Pons (tissue), 1 donor: ENCODE data around the gene ITPR1.

Experiments used
- DNase-seq: peaks from one replicate; pipeline ENCODE4 v3.0.0-alpha.2; 2016; ENCODE audit warnings: low spot score

The ITPR1 gene

DNA sequence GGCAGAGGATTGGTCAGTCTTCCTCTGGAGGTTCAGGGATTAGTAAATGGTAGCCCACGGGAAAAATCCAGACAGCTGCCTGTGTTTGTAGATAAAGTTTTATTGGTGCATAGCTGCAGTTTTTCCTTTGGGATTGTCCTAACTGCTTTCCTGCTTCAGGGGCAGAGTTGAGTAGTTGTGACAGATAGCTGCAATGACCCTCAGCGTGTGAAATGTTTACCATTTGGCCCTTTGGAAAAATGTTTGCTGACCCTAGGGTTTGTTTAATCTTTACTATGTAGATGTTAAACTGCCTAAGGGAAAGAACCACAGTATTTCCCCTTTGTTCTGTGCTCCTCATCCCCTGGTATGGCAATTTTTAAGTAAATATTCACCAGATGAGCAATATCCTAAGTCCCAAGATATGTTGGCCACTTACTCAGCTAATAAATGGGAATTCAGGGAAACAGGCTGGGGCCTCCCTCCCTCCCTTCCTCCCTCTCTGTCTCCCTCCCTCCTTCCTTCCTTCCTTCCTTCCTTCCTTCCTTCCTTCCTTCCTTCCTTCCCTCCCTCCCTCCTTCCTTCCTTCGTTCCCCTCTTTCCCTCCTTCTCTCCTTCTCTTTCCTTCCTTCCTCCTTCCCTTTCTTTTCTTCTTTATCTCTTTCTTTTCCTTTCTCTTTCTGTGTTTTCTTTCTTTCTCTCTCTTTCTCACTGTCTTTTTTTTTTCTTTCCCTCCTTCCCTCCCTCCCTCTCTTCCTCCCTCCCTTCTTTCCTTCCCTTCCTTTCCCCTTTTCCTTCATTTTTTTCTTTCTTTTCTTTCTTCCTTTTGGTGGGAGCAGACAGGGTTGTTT lies 251.5 kb downstream of the ITPR1 start:
- no peak for DNase-seq

GRCh38 chr3:4745235-4745610 lies 252.1 kb downstream of the ITPR1 start:
- DNase-seq: no peak

GRCh38 chr3:4746241-4746958 lies 253.3 kb downstream of the ITPR1 start:
- DNase-seq: no peak

GRCh38 chr3:4748127-4748526 lies 255.0 kb downstream of the ITPR1 start:
- no peak for DNase-seq

GRCh38 chr3:4748701-4749378 lies 255.7 kb downstream of the ITPR1 start:
- no peak for DNase-seq

DNA sequence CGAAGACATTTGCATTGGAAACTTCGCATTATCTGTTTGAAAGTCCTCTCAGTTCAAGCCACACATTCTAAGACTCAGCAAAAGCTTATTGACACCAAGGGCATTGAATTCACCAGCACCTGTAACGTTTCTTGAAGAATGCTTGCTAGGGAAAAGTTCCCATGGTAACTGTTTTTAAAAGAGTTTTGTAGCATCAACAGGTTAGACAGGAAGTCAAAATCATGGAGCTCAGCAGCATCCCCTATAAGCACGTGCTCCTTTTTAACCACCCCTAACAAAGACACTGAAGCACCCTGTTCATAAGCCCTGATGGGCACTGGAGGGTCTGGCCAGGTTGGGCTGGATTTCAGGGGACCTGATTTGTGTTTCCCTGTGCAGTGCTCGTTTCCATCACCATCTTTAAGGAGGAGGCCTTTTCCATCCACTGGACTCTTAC lies 256.4 kb downstream of the ITPR1 start:
- no peak for DNase-seq

GRCh38 chr3:4750306-4750968 lies 257.3 kb downstream of the ITPR1 start:
- peak; percentile 35 for DNase-seq

DNA sequence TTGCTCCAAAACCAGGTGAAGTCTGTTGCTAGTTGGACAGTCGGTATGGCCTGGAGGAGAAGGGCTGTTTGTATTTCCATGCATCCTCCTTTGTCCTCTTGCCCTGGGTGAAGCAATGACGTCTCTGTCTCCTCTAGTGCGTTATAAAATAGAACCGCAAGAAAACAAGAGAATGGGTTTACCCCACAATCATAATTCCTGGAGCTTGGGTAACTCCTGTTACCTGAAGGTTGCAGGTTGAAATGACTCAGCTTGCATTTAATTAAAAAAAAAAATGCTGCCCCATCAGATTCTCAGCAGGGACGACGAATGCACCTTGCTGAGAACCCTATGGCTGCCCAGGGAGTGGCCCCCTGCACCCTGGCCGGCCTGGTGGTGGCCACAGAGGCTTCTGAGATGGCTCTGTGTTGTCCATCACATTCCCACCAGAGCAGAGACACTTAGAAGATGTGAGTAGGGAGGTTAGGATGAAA lies 257.9 kb downstream of the ITPR1 start:
- no peak for DNase-seq

DNA sequence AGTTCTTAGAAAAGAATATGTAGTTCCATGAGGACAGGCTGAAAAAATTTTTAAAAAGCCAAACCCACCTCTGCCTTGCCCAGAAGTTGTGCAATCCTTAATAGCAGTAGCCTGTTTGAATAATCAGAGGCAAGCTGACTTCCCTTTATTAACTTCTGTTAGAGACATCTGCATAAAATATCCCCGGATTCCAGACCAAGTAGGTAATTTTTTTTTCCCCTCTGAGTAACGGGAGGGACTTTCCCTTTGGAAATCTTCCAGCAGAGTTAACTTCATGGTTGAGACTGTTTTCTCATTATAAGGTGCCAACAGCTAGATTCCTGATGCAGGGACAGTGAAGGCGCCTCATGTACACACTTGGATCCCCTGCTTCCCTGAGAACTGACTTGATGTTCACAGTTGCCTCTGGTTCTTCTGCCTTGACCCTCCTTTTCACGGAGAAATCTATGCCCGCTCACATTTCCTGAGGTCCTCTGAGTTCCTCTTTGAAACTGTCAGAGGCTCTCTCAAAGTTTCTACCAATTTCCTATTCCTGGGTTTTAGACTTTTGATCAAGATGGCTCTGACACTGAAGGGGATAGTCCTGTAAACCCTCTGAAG lies 258.5 kb downstream of the ITPR1 start:
- DNase-seq: peak; percentile 51

DNA sequence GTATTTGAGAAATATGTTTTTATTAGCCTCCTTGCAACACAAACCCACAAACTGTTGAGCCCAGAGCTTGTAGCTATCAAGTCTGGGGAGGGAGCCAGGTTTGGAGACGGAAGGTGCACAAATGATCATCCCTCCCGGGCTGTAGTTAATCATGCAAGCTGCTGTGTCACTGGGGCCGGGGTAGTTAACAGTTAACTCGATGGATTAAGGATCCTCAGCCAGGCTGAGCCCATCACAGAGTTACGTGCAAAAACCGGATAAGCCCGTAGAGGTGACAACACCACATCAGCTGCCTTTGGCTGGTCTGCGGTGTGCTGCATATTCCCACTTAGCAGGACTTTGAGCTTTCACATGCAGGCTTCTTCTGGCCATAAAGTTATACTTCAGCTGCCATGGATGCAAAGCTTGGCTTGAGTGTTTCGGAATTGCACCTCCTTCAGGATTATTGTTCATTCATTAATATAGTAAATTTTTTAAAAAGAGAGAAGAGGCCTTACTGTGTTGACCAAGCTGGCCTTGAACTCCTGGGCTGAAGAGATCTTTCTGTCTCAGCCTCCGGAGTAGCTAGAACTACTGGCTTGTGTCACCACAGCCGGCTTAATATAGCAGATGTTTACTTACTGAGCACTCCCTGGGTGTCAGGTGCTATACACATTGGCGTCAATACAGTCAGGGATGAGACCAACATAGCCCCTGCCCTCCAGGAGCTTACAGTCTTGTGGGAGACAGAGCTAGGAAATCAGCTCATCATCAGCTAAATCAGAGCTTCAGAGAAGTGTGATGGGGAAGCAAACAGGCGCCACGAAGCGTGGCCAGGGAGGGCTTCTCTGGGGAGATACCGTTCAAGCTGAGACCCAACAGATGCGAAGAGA lies 259.3 kb downstream of the ITPR1 start:
- no peak for DNase-seq

GRCh38 chr3:4753073-4753691 lies 260.0 kb downstream of the ITPR1 start:
- no peak for DNase-seq

DNA sequence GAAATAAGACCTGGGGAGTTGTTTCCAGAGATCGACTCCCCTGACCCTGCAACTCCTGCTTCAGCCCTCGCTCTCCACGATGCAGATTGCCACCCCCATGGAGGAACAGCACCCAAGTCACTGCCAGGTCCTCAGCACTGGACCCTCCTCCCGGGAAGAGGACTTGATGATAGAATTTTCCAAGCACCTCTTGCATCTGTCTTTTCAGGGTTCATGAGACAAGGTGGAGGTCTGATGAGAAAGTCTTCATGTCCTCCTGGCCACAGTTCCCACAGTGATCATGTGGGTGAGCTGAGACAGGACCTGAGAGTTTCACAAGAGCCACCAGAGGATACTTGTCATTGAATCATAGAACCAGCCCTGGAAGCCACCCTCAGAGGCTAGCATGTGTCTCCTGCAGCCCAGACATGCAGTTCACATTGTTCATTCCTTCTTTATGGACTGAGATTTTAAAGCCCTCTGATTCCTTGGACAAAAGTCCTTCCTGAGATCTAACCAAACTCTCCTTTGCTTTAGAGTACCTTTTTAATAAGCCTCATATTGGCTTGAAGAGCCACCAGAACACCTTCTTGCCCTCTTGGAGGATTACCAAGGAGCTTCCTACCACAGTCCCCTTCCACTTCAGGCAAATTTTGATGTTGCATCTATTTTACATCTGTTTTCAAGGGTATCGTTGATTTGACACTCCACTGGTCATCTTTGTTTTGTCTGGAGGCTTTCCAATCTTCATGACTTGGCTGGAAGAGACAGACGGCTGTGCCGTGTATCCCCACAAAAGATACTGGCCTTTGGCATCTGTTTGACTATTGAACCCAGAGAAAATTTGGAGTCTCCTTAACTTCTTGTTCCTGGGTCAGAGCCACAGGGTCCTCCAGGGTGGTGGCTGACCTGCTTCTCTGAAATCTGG lies 261.3 kb downstream of the ITPR1 start:
- no peak for DNase-seq

DNA sequence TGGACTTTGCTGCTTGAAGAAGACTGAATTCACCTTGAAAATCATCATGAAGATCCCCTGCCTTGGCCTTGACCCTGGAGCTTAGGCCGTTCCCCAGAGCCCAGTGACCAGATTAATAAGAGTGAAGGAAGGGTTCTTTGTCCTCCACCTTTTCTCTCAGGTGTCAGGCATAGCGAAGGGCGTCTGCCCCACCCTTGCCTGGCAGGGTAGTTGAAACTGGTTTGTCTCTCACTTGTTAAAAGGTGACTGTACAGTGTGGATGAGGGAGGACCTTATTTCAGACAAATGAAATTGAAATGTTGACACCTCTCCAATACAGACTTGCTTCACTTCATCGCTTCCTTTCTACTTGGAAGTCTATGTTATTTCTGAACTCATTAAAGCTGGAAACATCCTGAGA lies 262.4 kb downstream of the ITPR1 start:
- no peak for DNase-seq

- no peak for DNase-seq
Measured at GRCh38 chr3:4756057-4756775, 263.1 kb downstream of the ITPR1 start.

DNA sequence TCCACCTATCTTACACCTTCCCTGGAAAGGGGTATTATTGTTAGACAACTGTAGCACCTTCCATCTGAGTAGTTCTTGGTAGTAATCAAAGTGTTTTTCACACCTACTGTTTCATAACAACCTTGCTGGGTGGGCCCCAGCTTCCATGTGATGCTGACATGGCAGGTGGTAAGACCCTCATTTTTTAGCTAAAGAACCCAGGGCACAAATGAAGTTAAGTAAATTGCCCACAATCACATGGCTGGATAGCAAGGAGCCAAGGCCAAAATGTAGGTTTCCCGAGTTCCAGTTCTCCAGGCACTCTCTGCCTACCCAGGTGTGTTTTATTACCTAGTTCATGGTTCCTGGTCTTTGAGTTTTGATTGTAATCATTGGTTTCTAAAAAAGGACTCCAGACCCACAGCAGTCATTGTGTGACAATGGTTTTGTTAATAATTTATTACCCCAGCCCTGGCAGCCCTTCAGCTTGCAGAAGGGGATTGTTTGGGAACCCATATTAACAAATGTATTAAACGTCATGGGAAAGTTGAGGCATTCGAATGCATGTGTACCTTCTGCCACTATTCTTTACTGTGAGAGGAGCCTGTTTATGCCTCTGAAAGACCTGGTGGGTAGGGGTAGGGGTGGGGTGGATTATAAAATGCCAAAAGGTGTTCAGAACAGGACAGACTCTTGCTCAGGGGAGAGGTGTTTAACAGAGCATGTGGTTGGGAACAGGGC lies 263.9 kb downstream of the ITPR1 start:
- DNase-seq: no peak

DNA sequence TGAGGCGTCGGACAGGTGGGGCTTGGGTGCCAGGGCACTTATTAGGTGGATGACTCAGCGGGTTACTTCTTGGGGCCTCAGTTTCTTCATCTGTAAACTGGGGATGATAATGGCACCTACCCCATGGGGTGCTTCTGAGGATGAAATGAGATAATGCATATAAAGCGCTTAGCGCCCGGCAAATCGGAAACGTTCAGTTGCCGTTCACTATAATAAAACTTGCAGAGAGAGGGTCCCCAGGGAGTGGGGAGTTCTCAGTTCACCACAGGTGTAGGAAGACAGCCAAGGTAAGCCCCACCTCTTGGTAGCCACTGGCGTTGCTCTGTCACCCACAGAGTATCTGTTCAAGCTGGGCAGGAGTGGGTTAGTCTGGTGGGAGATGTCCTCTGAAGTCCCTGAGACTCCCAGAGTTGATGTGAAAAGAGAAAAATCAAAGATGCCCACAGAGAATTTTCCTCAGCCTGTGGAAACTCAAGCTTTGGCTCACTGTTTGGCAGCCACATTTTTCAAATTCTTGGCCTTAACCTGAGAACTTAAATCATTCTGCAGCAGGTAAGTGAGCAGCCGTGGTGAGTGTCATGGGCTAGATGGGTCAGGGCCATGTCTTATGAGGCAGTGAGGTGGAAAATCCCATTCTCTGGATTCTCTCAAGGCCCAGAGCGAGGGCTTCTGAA lies 264.6 kb downstream of the ITPR1 start:
- DNase-seq: no peak

- no peak for DNase-seq
Measured at GRCh38 chr3:4758249-4758860, 265.2 kb downstream of the ITPR1 start.
